Adipose tissue (tissue), 3 donors: Measurements from ENCODE around the gene SERPINA3. TPM values are rescaled to one million over a fixed set of nuclear protein-coding genes. Genes with fewer than 3 reads are reported as not detected.
"Not testable (repeated sequence)": the region's sequence is repeated elsewhere in the genome, so short reads cannot be mapped to it uniquely, and the experiment has no call there.

Experiments
- H3K27ac ChIP-seq: one replicate; pipeline ENCODE4 v1.5.1; 2013; ENCODE audit warnings: low read depth, low read length
- WGBS, 3 donors: extraction: QIAGEN DNeasy Blood & Tissue Kit; methylation state at CpG; one replicate each; pipeline ENCODE4 v1.1.7; 2013; 5-methylcytosine and 5-hydroxymethylcytosine counted together
- polyA plus RNA-seq, 3 donors: library from polyadenylated mRNA; stranded (reverse); fragments of 200-250 nt; gene quantifications; one replicate each; pipeline ENCODE4 v1.2.3, GENCODE V29; 2013
- donor health status: healthy with polysubstance abuse.
- donor health status: Bipolar disorder and iron deficiency.
- donor health status: healthy.

The SERPINA3 gene
- 1,000 to 10,000 TPM in 1 of 3 donors, 10 to 100 TPM in 2; 78.2 to 7,001 (median 97.3) TPM for polyA plus RNA-seq

GRCh38 chr14:94612174-94612573 lies at the start of gene SERPINA3:
SERPINA3 (plus strand) TSS chr14:94612391; CDS start chr14:94614442, 2,051 bp downstream.
- H3K27ac ChIP-seq: no peak within 1 kb of the TSS
- 39 to 60% (median 47%) methylated on average over 4 of the region's 4 CpGs for WGBS, 3 donors

DNA sequence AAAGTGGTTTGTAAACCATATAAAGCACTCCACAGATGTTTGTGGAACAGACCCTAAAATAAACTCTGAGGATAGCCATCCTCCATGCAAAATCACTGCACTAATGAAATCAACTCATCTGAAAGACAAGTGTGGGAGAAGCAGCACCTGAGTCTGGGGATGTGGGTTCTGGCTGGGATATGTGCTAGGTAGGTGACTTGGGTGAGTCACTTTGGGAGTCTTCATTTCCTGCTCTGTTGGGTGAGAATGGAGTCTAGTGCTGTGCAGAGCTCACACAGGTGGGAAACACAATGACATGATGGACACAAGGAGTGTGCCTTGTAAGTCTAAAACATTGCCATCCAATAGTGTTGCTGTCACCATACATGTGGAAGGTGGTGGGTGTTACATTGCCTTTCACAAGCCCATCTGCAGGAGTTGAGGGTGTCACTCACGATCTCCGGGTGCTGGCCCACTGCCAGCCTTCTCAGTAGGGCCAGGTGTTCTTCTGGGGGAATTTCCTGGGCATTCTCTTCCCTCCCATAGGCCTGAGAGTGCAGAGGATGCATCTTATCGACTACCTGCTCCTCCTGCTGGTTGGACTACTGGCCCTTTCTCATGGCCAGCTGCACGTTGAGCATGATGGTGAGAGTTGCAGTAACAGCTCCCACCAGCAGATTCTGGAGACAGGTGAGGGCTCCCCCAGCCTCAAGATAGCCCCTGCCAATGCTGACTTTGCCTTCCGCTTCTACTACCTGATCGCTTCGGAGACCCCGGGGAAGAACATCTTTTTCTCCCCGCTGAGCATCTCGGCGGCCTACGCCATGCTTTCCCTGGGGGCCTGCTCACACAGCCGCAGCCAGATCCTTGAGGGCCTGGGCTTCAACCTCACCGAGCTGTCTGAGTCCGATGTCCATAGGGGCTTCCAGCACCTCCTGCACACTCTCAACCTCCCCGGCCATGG lies 49.0 kb upstream of the SERPINA3 start:
- WGBS, 3 donors: 82 to 90% (median 89%) methylated on average over 16 of the region's 16 CpGs
- H3K27ac ChIP-seq: no peak overlapping the region

DNA sequence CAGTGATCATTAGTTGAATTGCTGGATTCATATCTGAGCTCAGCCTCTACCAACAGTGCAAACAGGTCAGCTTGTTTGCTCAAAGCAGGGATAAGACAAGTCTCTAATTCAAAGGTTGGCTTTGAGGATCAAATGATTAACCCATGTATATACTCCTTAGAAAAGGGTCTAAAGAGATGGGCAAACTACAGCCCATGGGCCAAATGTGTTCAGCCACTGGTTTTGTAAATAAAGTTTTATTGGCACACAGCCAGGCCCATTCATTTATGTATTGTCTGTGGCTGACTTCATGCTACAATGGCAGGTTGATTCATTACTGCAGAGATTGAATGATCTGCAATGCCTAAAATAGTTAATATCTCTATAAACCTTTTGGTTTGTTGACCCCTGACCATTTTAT lies 47.8 kb upstream of the SERPINA3 start:
- no peak overlapping the region for H3K27ac ChIP-seq

DNA sequence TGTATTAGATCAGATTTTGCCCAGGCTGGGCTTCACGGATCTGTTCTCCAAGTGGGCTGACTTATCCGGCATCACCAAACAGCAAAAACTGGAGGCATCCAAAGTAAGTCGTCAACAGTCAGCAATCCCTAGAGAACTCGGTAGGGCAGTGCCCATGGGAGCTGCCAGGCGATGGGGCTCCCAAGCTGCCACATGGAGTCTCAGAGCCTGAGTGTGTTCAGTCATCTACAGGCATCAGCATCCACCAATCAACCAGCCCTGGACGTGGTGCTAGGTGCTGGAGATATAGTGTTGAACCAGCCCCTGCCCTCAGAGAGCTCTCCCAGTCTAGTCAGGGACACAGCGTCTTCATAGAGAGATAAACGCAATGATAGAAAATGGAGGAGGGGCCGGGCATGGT lies 44.0 kb upstream of the SERPINA3 start:
- no peak overlapping the region for H3K27ac ChIP-seq
- WGBS, 3 donors: 89 to 94% (median 91%) methylated on average over 9 of the region's 9 CpGs

GRCh38 chr14:94569381-94570001 lies 42.7 kb upstream of the SERPINA3 start:
- H3K27ac ChIP-seq: no peak overlapping the region
- WGBS, 3 donors: 83 to 93% (median 90%) methylated on average over 19 to 20 of the region's 20 CpGs

- 90 to 93% (median 92%) methylated on average over 6 of the region's 6 CpGs for WGBS, 3 donors
Measured at GRCh38 chr14:94570002-94570400, 42.2 kb upstream of the SERPINA3 start.

GRCh38 chr14:94570440-94570839 lies 41.8 kb upstream of the SERPINA3 start:
- no peak overlapping the region for H3K27ac ChIP-seq
- WGBS, 3 donors: 77 to 84% (median 82%) methylated on average over 9 of the region's 9 CpGs

More at GRCh38 chr14:94570002-94570400, 42.2 kb upstream of the SERPINA3 start:
- no peak overlapping the region for H3K27ac ChIP-seq

DNA sequence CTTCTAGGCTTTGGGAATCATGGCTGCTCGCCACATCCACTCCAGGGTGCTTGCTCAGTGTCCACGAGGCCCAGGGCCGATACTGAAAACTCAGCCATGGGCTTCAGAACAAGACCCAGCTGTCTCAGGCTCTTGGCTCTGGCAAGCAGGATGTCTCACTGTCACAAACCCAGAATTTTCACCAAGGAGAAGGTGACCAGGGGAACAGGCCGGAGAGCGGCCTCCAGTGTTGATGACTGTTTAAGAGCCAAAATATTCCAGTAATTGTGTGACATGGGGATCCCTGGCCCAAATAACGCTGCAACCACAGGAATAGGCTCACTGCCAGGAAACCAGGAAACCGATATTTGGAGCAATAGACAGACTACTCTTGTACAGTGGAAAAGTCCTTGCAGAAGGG lies 40.8 kb upstream of the SERPINA3 start:
- H3K27ac ChIP-seq: no peak overlapping the region
- WGBS, 3 donors: 49 to 55% (median 50%) methylated on average over 7 of the region's 7 CpGs

DNA sequence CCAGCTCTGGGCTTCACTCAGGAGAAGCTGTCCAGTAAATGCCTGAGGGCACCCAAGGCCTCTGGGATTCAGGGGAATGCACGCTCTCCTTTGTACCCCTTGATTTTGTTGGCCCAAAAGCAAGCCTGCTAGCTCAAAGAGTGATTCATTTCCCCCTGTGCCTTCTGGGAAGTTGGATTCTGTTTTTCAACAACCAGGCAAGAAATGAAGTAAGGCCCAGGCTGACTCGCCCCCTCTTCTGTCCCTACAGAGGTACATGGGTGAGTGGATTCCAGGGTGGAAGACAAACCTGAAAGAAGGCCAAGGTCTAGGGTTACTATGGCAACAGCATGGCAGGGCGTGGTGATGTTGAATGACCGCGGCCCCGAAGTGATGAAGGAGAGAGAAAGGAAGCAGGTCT lies 40.2 kb upstream of the SERPINA3 start:
- H3K27ac ChIP-seq: no peak overlapping the region

DNA sequence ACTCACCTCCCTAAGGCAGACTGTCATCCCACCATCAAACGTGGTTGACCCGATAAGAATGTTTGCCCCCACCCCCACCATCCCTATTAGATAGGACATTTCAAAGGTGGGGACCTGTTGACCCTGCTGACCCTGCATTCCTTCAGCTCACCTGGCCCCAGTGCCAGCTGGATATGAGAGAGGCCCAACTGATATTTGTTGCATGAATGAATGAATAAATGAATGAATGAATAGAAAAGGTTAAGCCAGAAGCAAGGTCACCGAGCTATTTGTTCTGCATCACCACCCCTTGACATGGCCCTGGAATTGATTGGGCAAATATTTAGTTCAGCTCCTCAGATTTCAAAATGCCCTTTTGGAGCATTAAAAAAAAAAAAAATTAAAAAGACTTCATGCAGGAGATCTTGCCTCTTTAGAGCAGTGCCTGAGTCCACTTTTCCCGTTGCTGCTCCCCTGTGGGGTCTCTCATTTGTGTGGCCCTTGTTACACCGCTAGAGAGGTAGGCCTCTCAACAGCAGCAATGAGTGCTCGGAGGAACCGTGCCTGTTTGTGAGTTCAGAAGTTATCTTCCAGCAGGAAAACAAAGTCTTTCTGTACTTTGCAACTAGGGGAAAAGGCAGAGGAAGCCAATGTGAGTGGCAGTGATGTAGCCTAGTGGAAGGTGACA lies 39.4 kb upstream of the SERPINA3 start:
- no peak overlapping the region for H3K27ac ChIP-seq
- 32 to 85% (median 84%) methylated on average over 7 of the region's 7 CpGs for WGBS, 3 donors

More for the DNA sequence above, 40.2 kb upstream of the SERPINA3 start:
- 73 to 83% (median 74%) methylated on average over 6 of the region's 6 CpGs for WGBS, 3 donors

- no peak overlapping the region for H3K27ac ChIP-seq
- 84 to 88% (median 85%) methylated on average over 6 of the region's 6 CpGs for WGBS, 3 donors
Measured at GRCh38 chr14:94573475-94574277, 38.5 kb upstream of the SERPINA3 start.

DNA sequence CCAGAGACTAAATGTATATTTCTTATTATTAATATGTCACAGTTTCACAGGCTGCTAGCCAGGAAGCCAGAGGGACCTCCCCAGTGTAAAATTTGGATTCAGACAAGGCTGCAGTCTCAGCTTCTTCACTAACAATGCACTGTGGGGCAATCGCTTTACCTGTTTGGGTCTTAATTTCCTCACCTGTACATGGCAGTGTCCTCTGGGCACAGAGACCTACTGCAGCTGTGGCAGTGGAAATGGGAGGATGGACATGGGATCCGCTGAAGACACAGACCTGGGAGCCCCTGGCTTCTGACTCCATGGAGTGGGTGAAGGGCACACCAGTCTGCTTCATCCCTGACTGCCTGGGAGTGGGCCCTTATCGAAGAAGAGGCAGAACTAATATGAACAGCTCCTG lies 37.9 kb upstream of the SERPINA3 start:
- 77 to 87% (median 78%) methylated on average over 3 of the region's 3 CpGs for WGBS, 3 donors
- H3K27ac ChIP-seq: no peak overlapping the region

DNA sequence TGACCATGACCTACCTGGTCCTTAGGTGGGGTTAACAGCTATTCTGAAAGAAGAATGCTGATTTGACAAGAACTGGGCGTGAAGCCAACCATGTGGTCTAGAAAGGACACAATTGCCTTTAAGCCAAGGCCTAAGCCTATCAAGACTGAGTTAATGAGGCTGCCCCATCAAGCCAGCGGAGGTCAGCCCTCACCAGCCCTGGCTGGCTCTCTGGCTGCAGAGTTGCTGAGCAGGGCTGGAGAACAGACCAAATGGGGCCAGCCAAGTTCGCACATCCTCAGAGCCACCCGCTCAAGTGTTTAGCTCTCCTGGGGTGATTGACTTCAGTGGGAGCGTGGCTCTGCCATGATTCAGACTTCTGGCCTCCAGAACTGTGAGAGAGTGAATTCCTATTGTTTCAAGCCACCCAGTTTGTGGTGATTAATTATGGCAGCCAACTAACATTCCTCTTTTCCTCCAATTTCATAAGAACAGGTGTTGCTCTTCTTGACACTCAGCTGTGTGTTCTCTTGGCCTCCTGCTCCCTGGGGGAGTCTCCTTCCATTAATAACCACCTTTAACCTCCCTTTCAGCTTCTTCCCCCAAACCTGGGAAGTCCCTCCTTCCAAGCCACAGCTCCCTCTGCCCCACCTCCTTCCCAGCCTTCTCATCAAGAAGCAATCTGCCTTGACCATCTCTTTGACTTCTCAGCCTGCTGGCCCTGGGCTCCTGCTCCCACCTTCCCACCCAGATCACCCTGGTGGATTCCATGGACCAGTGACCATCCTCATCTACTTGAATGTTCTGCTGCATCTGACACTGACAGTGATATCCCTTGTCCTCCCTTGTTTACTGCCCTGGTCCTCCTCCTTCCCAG lies 36.2 kb upstream of the SERPINA3 start:
- WGBS, 3 donors: 54 to 84% (median 84%) methylated on average over 5 of the region's 5 CpGs
- H3K27ac ChIP-seq: no peak overlapping the region

- H3K27ac ChIP-seq: not testable (repeated sequence)
Measured at GRCh38 chr14:94577472-94577871, 34.7 kb upstream of the SERPINA3 start.

GRCh38 chr14:94578712-94579111 lies 33.5 kb upstream of the SERPINA3 start:
- 83 to 85% (median 85%) methylated on average over 6 of the region's 6 CpGs for WGBS, 3 donors
- no peak overlapping the region for H3K27ac ChIP-seq

GRCh38 chr14:94581127-94581999 lies 30.8 kb upstream of the SERPINA3 start, which contains the start of gene SERPINA5:
SERPINA5 (plus strand) TSS chr14:94581426; CDS start chr14:94587363, 5,937 bp downstream.
- no peak within 1 kb of the TSS for H3K27ac ChIP-seq
- WGBS, 3 donors: 39 to 43% (median 41%) methylated on average over 18 of the region's 18 CpGs
